ENCODE measurements around the gene CIAO3.

CIAO3 gene

DNA sequence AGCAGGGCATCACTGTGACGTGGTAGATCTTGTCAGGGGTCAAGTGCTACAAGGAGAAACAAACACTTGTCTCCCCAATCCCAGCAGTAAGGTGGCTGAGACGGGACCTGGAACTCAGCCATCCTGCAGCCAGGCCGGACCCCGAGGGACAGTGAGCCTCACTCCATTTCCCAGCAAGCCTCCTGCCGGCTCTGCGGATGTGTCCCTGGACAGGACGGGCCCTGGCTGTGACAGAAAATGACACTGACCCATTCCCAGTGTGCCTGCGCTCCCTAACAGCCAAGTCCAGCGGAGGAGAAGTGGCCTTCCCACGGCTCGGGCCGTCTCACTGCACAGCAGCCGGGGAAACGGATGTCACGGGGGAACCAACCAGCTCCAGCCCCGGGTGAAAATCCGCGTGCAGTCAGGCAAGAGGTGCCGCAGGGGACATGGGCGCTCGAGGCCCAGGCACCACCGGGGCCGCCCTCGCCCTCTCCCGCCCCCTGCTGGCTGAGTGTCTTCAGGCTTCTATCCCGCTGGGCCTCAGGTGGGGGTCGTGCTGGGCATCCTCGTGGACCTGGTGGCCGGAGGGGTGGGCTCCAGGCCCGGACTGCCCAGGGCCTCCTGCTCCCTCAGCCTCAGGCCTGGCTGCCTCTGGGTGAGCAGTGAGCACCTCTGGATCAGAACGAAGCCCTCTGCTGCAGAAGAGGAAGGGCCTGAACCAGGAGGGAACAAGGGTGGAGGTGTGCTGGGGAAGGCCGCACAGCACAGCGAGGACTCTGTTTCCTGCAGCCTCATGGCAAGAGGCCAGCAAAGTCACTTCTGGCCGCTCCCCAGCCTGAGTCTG is 7.2 kb downstream of the CIAO3 start:
- Histone ChIP-seq H3K4me2 (ENCODE audit: insufficient read depth, low read length, poor library complexity, severe bottlenecking) (no peak overlapping the region), H3K18ac (ENCODE audit: low read length) (no peak overlapping the region), H3K36me3 (replicated peaks in 1 of 2; ENCODE audit: control insufficient read depth in 2 of 2, insufficient read depth in 2 of 2, low read length in 2 of 2) (peaks cover 34 to 65% of the 10 kb centered on the region in 2 donors), H3K79me1 (ENCODE audit: low read depth, low read length) (peaks cover 6% of the 10 kb centered on the region), H2BK120ac (ENCODE audit: low read depth, low read length) (no peak overlapping the region), H2AK5ac (ENCODE audit: low read depth, low read length) (no peak overlapping the region), H3K27me3 (ENCODE audit: control insufficient read depth in 3 of 3, insufficient read depth in 3 of 3, low read depth in 1 of 3, low read length in 3 of 3) (peaks cover 0 to under 1% (median 0%) of the 10 kb centered on the region in 3 experiments), H4K8ac (ENCODE audit: low read depth, low read length) (no peak overlapping the region), H3K4me3 (ENCODE audit: low read length in 2 of 2) (no peak overlapping the region), H2AFZ (ENCODE audit: low read length) (no peak overlapping the region), H2BK5ac (ENCODE audit: low read length) (peak overlapping the region; percentile 88), H3K4me1 (ENCODE audit: control insufficient read depth in 2 of 2, insufficient read depth in 1 of 2, low read depth in 1 of 2, low read length in 2 of 2) (peaks cover 0 to under 1% of the 10 kb centered on the region in 2 donors), H3K27ac (replicated peaks; ENCODE audit: low read length) (no peak overlapping the region), H3K4ac (ENCODE audit: low read length) (no peak overlapping the region), H2BK15ac (ENCODE audit: low read length) (peak overlapping the region; percentile 58), H3K9ac (ENCODE audit: low read depth, low read length, poor library complexity) (peak overlapping the region; percentile 63), H4K91ac (ENCODE audit: low read depth, low read length, poor library complexity) (no peak overlapping the region), H2BK12ac (ENCODE audit: low read length) (peak overlapping the region; percentile 73), H3K23ac (ENCODE audit: low read depth, low read length, poor library complexity) (peak overlapping the region; percentile 55), H3K9me3 (replicated peaks in 1 of 2; ENCODE audit: control insufficient read depth in 2 of 2, insufficient read depth in 1 of 2, low read depth in 1 of 2, low read length in 2 of 2) (no peaks in the 10 kb centered on the region), H3K14ac (ENCODE audit: low read length) (no peak overlapping the region)
- DNase-seq (ENCODE audit: low spot score): no peak
- WGBS, 2 donors (ENCODE audit: extremely low coverage in 2 of 2, insufficient read length in 2 of 2, insufficient replicate concordance in 1 of 2): no CpG with 5 or more reads among the region's 34 CpGs

DNA sequence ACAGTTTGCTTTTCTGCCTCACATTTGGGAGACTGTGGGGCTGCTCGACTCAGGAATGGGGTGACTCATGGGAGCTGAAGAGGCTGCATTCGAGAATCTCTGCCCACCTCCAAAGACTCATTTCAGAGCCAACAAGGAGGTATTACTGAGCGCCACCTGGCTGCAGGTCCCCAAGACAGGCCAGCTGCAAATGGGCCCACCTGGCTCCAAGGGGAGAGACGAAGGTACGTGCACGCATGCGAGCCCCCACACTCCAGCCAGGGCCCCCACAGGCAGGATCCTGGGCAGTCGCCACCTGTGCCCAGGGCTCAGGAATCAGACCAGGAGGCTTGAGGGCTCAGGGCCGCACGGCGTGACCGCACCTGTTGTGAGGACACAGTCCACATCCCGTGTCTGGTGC is 7.9 kb downstream of the CIAO3 start:
- H3K27me3 ChIP-seq (ENCODE audit: control insufficient read depth in 3 of 3, insufficient read depth in 3 of 3, low read depth in 1 of 3, low read length in 3 of 3): peaks cover 0 to 3% (median 0%) of the 10 kb centered on the region in 3 experiments
- H2BK120ac ChIP-seq (ENCODE audit: low read depth, low read length): no peak overlapping the region
- H3K9ac ChIP-seq (ENCODE audit: low read depth, low read length, poor library complexity): no peak overlapping the region
- no peak for DNase-seq (ENCODE audit: low spot score)
- H3K9me3 ChIP-seq (replicated peaks in 1 of 2; ENCODE audit: control insufficient read depth in 2 of 2, insufficient read depth in 1 of 2, low read depth in 1 of 2, low read length in 2 of 2): no peaks in the 10 kb centered on the region
- no peak overlapping the region for H2BK5ac ChIP-seq (ENCODE audit: low read length)
- H3K4me1 ChIP-seq (ENCODE audit: control insufficient read depth in 2 of 2, insufficient read depth in 1 of 2, low read depth in 1 of 2, low read length in 2 of 2): peaks cover 0 to 3% of the 10 kb centered on the region in 2 donors
- no peak overlapping the region for H2BK15ac ChIP-seq (ENCODE audit: low read length)
- H3K4ac ChIP-seq (ENCODE audit: low read length): no peak overlapping the region
- no peak overlapping the region for H3K18ac ChIP-seq (ENCODE audit: low read length)
- WGBS, 2 donors (ENCODE audit: extremely low coverage in 2 of 2, insufficient read length in 2 of 2, insufficient replicate concordance in 1 of 2): no CpG with 5 or more reads among the region's 13 CpGs
- H2AK5ac ChIP-seq (ENCODE audit: low read depth, low read length): no peak overlapping the region
- no peak overlapping the region for H4K91ac ChIP-seq (ENCODE audit: low read depth, low read length, poor library complexity)
- H3K4me2 ChIP-seq (ENCODE audit: insufficient read depth, low read length, poor library complexity, severe bottlenecking): no peak overlapping the region
- peak overlapping the region; percentile 22 for H2BK12ac ChIP-seq (ENCODE audit: low read length)
- H4K8ac ChIP-seq (ENCODE audit: low read depth, low read length): no peak overlapping the region
- H3K4me3 ChIP-seq (ENCODE audit: low read length in 2 of 2): no peak overlapping the region
- peak overlapping the region; percentile 31 for H3K23ac ChIP-seq (ENCODE audit: low read depth, low read length, poor library complexity)
- H3K14ac ChIP-seq (ENCODE audit: low read length): no peak overlapping the region
- no peak overlapping the region for H3K27ac ChIP-seq (replicated peaks; ENCODE audit: low read length)
- peaks cover 32 to 64% of the 10 kb centered on the region in 2 donors for H3K36me3 ChIP-seq (replicated peaks in 1 of 2; ENCODE audit: control insufficient read depth in 2 of 2, insufficient read depth in 2 of 2, low read length in 2 of 2)
- H2AFZ ChIP-seq (ENCODE audit: low read length): no peak overlapping the region
- peaks cover 6% of the 10 kb centered on the region for H3K79me1 ChIP-seq (ENCODE audit: low read depth, low read length)

DNA sequence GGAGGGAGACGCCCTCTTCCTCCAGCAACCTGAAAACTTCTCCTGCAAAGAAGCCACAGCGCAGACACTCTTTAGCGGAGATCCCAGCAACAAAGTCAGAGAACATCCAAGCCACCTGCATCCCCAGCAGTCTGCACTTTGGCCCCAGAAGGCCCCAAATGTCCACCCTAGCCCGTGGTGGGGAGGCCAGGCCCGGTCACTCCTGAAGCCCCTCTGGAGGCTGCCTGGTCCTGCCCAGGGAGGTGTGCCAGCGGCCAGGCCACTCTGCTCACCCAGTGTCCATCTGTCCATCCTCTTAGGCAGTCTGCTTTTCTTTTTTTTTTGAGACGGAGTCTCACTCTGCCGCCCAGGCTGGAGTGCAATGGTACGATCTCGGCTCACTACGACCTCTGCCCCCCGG is 8.5 kb downstream of the CIAO3 start:
- no peak overlapping the region for H3K9ac ChIP-seq (ENCODE audit: low read depth, low read length, poor library complexity)
- no peak overlapping the region for H3K23ac ChIP-seq (ENCODE audit: low read depth, low read length, poor library complexity)
- no peak overlapping the region for H4K91ac ChIP-seq (ENCODE audit: low read depth, low read length, poor library complexity)
- H3K18ac ChIP-seq (ENCODE audit: low read length): no peak overlapping the region
- H3K27me3 ChIP-seq (ENCODE audit: control insufficient read depth in 3 of 3, insufficient read depth in 3 of 3, low read depth in 1 of 3, low read length in 3 of 3): peaks cover 0 to 8% (median 0%) of the 10 kb centered on the region in 3 experiments
- no peak overlapping the region for H2BK120ac ChIP-seq (ENCODE audit: low read depth, low read length)
- H4K8ac ChIP-seq (ENCODE audit: low read depth, low read length): no peak overlapping the region
- H3K27ac ChIP-seq (replicated peaks; ENCODE audit: low read length): no peak overlapping the region
- no peak overlapping the region for H2BK15ac ChIP-seq (ENCODE audit: low read length)
- H3K9me3 ChIP-seq (replicated peaks in 1 of 2; ENCODE audit: control insufficient read depth in 2 of 2, insufficient read depth in 1 of 2, low read depth in 1 of 2, low read length in 2 of 2): no peaks in the 10 kb centered on the region
- no peak overlapping the region for H3K14ac ChIP-seq (ENCODE audit: low read length)
- H3K4ac ChIP-seq (ENCODE audit: low read length): no peak overlapping the region
- H2BK5ac ChIP-seq (ENCODE audit: low read length): peak overlapping the region; percentile 5
- H3K4me3 ChIP-seq (ENCODE audit: low read length in 2 of 2): no peak overlapping the region
- WGBS, 2 donors (ENCODE audit: extremely low coverage in 2 of 2, insufficient read length in 2 of 2, insufficient replicate concordance in 1 of 2): no CpG with 5 or more reads among the region's 12 CpGs
- H3K36me3 ChIP-seq (replicated peaks in 1 of 2; ENCODE audit: control insufficient read depth in 2 of 2, insufficient read depth in 2 of 2, low read length in 2 of 2): peaks cover 27 to 58% of the 10 kb centered on the region in 2 donors
- peaks cover 2 to 5% of the 10 kb centered on the region in 2 donors for H3K4me1 ChIP-seq (ENCODE audit: control insufficient read depth in 2 of 2, insufficient read depth in 1 of 2, low read depth in 1 of 2, low read length in 2 of 2)
- no peak overlapping the region for H2BK12ac ChIP-seq (ENCODE audit: low read length)
- H3K79me1 ChIP-seq (ENCODE audit: low read depth, low read length): peaks cover 6% of the 10 kb centered on the region
- DNase-seq (ENCODE audit: low spot score): no peak
- no peak overlapping the region for H2AFZ ChIP-seq (ENCODE audit: low read length)
- H3K4me2 ChIP-seq (ENCODE audit: insufficient read depth, low read length, poor library complexity, severe bottlenecking): no peak overlapping the region
- no peak overlapping the region for H2AK5ac ChIP-seq (ENCODE audit: low read depth, low read length)

DNA sequence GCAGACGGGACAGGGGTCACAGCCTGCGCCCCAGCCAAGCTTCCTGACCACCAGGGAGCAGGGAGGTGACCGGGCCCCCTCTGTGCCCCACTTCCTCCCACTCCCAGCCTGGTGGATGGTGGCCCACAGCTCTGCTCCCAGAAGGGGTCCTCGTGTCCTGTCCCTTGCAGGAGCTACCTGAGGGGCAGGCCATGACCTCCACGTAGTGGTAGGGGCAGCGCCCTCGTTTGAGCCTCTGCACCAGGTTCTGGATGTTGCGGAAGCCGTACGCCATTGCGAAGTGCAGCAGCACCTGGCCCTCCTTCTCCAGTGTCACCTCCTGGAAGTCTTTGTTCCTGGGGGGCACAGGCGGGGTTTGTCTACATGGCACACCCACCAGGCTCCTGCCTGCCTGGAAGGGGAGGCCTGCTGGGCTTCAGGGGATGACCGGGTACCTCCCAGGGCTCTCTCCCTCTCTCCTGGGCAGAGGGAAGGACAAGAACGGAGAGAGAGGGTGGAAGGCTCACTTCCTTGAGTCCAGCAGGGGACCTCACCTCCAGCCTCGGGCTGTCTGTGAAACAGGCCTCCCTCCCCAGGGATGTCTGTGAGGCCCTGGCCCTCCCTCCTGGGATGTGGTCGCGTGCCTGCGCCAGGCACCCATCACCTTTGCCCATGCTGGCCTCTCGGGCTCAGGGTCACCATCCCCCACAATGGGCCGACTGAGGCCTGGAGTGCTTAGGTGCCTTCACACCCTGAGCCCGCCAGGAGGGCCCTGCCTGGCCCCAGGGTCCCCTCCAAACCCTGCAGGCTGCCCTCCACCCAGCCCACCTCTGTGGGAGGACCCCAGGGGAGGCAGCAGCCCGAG is 9.9 kb downstream of the CIAO3 start:
- no peak overlapping the region for H3K18ac ChIP-seq (ENCODE audit: low read length)
- no CpG with 5 or more reads among the region's 22 CpGs for WGBS, 2 donors (ENCODE audit: extremely low coverage in 2 of 2, insufficient read length in 2 of 2, insufficient replicate concordance in 1 of 2)

More for the DNA sequence above, 9.9 kb downstream of the CIAO3 start:
- no peak overlapping the region for H2BK5ac ChIP-seq (ENCODE audit: low read length)
- H3K23ac ChIP-seq (ENCODE audit: low read depth, low read length, poor library complexity): peak overlapping the region; percentile 73
- H3K14ac ChIP-seq (ENCODE audit: low read length): no peak overlapping the region
- H2BK12ac ChIP-seq (ENCODE audit: low read length): no peak overlapping the region
- H3K36me3 ChIP-seq (replicated peaks in 1 of 2; ENCODE audit: control insufficient read depth in 2 of 2, insufficient read depth in 2 of 2, low read length in 2 of 2): peaks cover 23 to 44% of the 10 kb centered on the region in 2 donors
- no peak overlapping the region for H3K4me2 ChIP-seq (ENCODE audit: insufficient read depth, low read length, poor library complexity, severe bottlenecking)
- H3K27me3 ChIP-seq (ENCODE audit: control insufficient read depth in 3 of 3, insufficient read depth in 3 of 3, low read depth in 1 of 3, low read length in 3 of 3): peaks cover 0 to 16% (median 0%) of the 10 kb centered on the region in 3 experiments
- peaks cover 5 to 11% of the 10 kb centered on the region in 2 donors for H3K4me1 ChIP-seq (ENCODE audit: control insufficient read depth in 2 of 2, insufficient read depth in 1 of 2, low read depth in 1 of 2, low read length in 2 of 2)
- peak overlapping the region; percentile 63 for H2AK5ac ChIP-seq (ENCODE audit: low read depth, low read length)
- no peak overlapping the region for H3K9ac ChIP-seq (ENCODE audit: low read depth, low read length, poor library complexity)
- H3K4ac ChIP-seq (ENCODE audit: low read length): no peak overlapping the region
- H3K27ac ChIP-seq (replicated peaks; ENCODE audit: low read length): no peak overlapping the region
- H2BK15ac ChIP-seq (ENCODE audit: low read length): no peak overlapping the region
- no peak overlapping the region for H4K8ac ChIP-seq (ENCODE audit: low read depth, low read length)
- no peak overlapping the region for H2AFZ ChIP-seq (ENCODE audit: low read length)
- no peaks in the 10 kb centered on the region for H3K9me3 ChIP-seq (replicated peaks in 1 of 2; ENCODE audit: control insufficient read depth in 2 of 2, insufficient read depth in 1 of 2, low read depth in 1 of 2, low read length in 2 of 2)
- H3K79me1 ChIP-seq (ENCODE audit: low read depth, low read length): peaks cover 6% of the 10 kb centered on the region
- H4K91ac ChIP-seq (ENCODE audit: low read depth, low read length, poor library complexity): no peak overlapping the region
- no peak for DNase-seq (ENCODE audit: low spot score)
- no peak overlapping the region for H3K4me3 ChIP-seq (ENCODE audit: low read length in 2 of 2)
- no peak overlapping the region for H2BK120ac ChIP-seq (ENCODE audit: low read depth, low read length)
